ENCODE results near the gene PRR15.
"Not testable (repeated sequence)": the region's sequence is repeated elsewhere in the genome, so short reads cannot be mapped to it uniquely, and the experiment has no call there.

The PRR15 gene, protein sequence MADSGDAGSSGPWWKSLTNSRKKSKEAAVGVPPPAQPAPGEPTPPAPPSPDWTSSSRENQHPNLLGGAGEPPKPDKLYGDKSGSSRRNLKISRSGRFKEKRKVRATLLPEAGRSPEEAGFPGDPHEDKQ
- 0 reads per million in 3 donors for total RNA-seq

DNA sequence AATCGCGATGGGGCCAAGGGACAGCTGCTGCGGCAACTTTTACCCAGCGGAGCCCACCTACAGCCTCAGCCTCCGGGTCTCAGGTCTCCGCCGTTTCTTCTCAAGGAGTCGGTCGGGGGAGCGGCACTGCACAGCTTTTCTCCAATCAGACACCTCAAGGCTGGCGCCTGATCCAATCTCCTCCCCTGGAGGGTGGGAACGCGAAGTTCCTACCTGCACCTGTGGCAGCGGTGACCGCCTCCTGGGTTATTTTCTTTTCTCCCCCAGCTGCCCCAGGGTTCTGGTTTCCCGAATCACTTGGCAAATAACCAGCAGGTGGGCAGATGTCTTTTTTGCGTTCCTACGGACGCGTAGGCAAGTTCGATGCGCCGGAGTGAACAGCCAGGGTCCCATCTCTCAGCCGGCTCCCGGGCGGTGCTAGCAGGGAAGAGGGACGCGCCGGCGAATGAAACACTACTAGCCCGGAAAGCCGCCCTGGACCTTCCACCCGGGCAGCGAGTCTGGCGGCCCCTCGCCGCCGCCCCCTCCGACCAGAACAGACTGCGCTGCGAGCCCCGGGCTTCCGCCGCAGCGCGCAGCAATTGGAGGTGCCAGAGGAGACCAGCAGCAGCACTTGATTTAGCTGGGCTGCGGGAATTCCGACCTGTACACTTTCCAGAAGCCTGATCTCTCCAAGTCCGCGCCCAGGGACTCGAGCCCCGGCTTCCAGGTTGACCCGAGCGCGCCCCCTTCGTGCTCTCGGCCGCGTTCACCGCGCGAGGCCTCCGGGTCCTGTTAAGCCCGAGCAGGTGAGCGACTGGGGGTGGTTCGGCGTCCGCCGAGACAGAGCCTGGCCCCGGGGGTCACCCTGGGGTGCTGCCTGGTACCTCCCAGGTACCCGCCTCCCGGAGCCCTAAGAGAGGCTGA is at the start of gene PRR15:
Gene PRR15 (plus strand): TSS at position 246 of the 906 bp plus-strand sequence. CDS start 2,495 bp downstream, outside the sequence.
- no peaks in the 10 kb centered on the region for H3K36me3 ChIP-seq (ENCODE audit: control insufficient read depth, insufficient read depth, low read length)
- peaks cover 17% of the 10 kb centered on the region for H3K27me3 ChIP-seq (replicated peaks; ENCODE audit: control insufficient read depth, insufficient read depth, low read length, poor library complexity, severe bottlenecking)
- H3K4me1 ChIP-seq (ENCODE audit: control insufficient read depth, insufficient read depth, low read length, poor library complexity, severe bottlenecking) = no peaks in the 10 kb centered on the region
- no peak within 1 kb of the TSS for H3K27ac ChIP-seq (ENCODE audit: insufficient read depth, low read length, poor library complexity, severe bottlenecking)
- H3K4me3 ChIP-seq (ENCODE audit: insufficient read depth, low read depth, low read length, poor library complexity, severe bottlenecking) = no peak within 1 kb of the TSS
- no peaks in the 10 kb centered on the region for H3K9me3 ChIP-seq (ENCODE audit: control insufficient read depth, low read length)
- no peak for DNase-seq

DNA sequence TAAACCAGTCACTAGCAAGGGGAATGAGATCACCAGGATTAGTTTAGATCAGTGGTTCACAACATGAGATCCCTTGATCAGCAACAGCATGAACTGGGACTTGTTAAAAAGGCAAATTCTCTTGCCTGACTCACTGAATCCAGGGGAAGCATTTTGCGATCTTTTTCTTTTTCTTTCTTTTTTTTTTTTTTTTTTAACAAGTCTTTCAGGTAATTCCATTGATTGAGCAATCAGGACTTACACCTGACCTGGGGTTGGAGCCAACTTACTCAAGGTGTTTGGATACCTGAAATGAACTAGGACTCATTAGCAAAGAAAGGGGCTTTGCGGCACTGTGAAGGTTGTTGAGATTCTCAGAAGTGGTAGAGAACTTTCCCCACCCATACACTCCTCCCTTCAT is 47.1 kb upstream of the PRR15 start:
- H3K9me3 ChIP-seq (ENCODE audit: control insufficient read depth, low read length) = no peaks in the 10 kb centered on the region
- H3K36me3 ChIP-seq (ENCODE audit: control insufficient read depth, insufficient read depth, low read length) = no peaks in the 10 kb centered on the region
- H3K4me1 ChIP-seq (ENCODE audit: control insufficient read depth, insufficient read depth, low read length, poor library complexity, severe bottlenecking) = no peaks in the 10 kb centered on the region
- H3K27me3 ChIP-seq (replicated peaks; ENCODE audit: control insufficient read depth, insufficient read depth, low read length, poor library complexity, severe bottlenecking) = no peaks in the 10 kb centered on the region
- DNase-seq = no peak
- H3K27ac ChIP-seq (ENCODE audit: insufficient read depth, low read length, poor library complexity, severe bottlenecking) = no peak overlapping the region
- H3K4me3 ChIP-seq (ENCODE audit: insufficient read depth, low read depth, low read length, poor library complexity, severe bottlenecking) = no peak overlapping the region

DNA sequence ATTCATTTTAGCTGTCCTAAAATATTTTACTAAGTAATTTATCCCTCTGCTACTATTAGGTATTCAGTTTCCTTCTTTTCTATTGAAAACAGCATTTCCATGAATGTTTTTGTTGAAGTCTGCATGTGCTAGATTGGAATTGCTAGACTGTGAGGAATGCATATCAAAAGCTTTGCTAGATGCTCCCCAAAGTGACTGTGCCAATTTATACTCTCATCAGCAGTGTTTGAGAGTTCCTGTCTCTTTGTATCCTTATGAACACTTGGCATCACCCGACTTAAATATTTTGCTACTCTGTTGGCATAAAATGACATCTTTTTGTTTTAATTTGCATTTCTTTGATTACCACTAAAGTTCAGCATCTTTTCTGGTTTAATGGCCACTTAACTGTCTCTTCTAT is 45.0 kb upstream of the PRR15 start:
- H3K9me3 ChIP-seq (ENCODE audit: control insufficient read depth, low read length) = no peaks in the 10 kb centered on the region

DNA sequence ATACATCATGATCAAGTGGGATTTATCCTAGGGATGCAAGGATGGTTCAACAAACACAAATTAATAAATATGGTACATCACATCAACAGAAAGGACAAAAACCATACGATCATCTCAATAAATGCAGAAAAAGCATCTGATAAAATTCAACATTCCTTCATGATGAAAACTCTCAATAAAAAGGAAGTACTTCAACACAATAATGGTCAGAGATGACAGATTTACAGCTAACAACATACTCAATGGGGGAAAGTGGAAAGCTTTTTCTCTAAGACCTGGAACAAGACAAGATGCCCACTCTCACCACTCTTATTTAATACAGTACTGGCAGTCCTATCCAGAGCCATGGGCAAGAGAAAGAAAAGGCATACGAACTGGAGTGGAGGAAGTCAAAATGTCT is 39.9 kb upstream of the PRR15 start:
- DNase-seq = no peak
- no peak overlapping the region for H3K27ac ChIP-seq (ENCODE audit: insufficient read depth, low read length, poor library complexity, severe bottlenecking)
- no peak overlapping the region for H3K4me3 ChIP-seq (ENCODE audit: insufficient read depth, low read depth, low read length, poor library complexity, severe bottlenecking)
- no peaks in the 10 kb centered on the region for H3K4me1 ChIP-seq (ENCODE audit: control insufficient read depth, insufficient read depth, low read length, poor library complexity, severe bottlenecking)
- H3K36me3 ChIP-seq (ENCODE audit: control insufficient read depth, insufficient read depth, low read length) = no peaks in the 10 kb centered on the region
- no peaks in the 10 kb centered on the region for H3K9me3 ChIP-seq (ENCODE audit: control insufficient read depth, low read length)
- no peaks in the 10 kb centered on the region for H3K27me3 ChIP-seq (replicated peaks; ENCODE audit: control insufficient read depth, insufficient read depth, low read length, poor library complexity, severe bottlenecking)

More for the DNA sequence above, 45.0 kb upstream of the PRR15 start:
- Histone ChIP-seq H3K27me3 (replicated peaks; ENCODE audit: control insufficient read depth, insufficient read depth, low read length, poor library complexity, severe bottlenecking) (no peaks in the 10 kb centered on the region), H3K4me1 (ENCODE audit: control insufficient read depth, insufficient read depth, low read length, poor library complexity, severe bottlenecking) (no peaks in the 10 kb centered on the region), H3K4me3 (ENCODE audit: insufficient read depth, low read depth, low read length, poor library complexity, severe bottlenecking) (no peak overlapping the region), H3K27ac (ENCODE audit: insufficient read depth, low read length, poor library complexity, severe bottlenecking) (no peak overlapping the region), H3K36me3 (ENCODE audit: control insufficient read depth, insufficient read depth, low read length) (no peaks in the 10 kb centered on the region)
- DNase-seq = no peak

DNA sequence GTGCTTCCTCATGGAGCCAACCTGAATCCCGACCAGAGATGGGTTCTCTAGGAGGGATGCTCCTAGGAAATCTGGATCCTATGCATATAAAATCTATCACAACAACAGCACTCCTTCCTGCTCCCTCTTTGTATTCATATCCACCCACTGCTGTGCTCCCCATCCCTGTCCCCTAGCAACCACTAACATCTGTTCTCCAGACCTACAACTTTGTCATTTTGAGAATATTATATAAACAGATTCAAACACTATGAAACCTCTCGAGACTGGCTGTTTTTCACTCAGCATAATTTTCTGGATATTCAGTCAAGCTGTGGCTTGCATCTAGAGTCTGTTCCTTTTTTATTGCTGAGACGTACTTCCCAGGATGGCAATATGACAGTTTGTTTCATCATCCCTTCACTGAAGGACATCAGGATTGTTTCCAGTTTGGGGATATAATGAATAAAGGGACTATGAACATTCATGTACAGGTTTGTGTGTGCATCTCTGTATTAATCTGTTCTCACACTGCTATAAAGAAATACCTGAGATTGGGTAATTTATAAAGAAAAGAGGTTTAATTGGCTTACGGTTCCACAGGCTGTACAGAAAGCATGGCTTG is 36.0 kb upstream of the PRR15 start:
- no peaks in the 10 kb centered on the region for H3K9me3 ChIP-seq (ENCODE audit: control insufficient read depth, low read length)
- no peak for DNase-seq
- no peak overlapping the region for H3K4me3 ChIP-seq (ENCODE audit: insufficient read depth, low read depth, low read length, poor library complexity, severe bottlenecking)
- H3K27ac ChIP-seq (ENCODE audit: insufficient read depth, low read length, poor library complexity, severe bottlenecking) = no peak overlapping the region
- no peaks in the 10 kb centered on the region for H3K27me3 ChIP-seq (replicated peaks; ENCODE audit: control insufficient read depth, insufficient read depth, low read length, poor library complexity, severe bottlenecking)
- H3K36me3 ChIP-seq (ENCODE audit: control insufficient read depth, insufficient read depth, low read length) = no peaks in the 10 kb centered on the region
- no peaks in the 10 kb centered on the region for H3K4me1 ChIP-seq (ENCODE audit: control insufficient read depth, insufficient read depth, low read length, poor library complexity, severe bottlenecking)

DNA sequence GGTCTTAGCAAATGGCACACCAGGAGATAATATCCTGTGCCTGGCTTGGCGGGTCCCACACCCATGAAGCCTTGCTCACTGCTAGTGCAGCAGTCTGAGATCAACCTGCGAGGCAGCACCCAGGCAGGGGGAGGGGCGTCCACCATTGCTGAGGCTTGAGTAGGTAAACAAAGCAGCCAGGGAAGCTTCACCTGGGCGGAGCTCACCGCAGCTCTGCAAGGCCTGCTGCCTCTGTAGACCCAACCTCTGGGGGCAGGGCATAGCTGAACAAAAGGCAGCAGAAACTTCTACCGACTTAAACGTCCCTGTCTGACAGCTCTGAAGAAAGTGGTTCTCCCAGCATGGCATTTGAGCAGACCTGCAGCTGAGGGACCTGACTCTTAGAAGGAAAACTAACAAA is 35.1 kb upstream of the PRR15 start:
- DNase-seq; H3K4me3 ChIP-seq (ENCODE audit: insufficient read depth, low read depth, low read length, poor library complexity, severe bottlenecking); H3K9me3 ChIP-seq (ENCODE audit: control insufficient read depth, low read length); H3K36me3 ChIP-seq (ENCODE audit: control insufficient read depth, insufficient read depth, low read length); H3K27me3 ChIP-seq (replicated peaks; ENCODE audit: control insufficient read depth, insufficient read depth, low read length, poor library complexity, severe bottlenecking); H3K4me1 ChIP-seq (ENCODE audit: control insufficient read depth, insufficient read depth, low read length, poor library complexity, severe bottlenecking); H3K27ac ChIP-seq (ENCODE audit: insufficient read depth, low read length, poor library complexity, severe bottlenecking): not testable (repeated sequence)

DNA sequence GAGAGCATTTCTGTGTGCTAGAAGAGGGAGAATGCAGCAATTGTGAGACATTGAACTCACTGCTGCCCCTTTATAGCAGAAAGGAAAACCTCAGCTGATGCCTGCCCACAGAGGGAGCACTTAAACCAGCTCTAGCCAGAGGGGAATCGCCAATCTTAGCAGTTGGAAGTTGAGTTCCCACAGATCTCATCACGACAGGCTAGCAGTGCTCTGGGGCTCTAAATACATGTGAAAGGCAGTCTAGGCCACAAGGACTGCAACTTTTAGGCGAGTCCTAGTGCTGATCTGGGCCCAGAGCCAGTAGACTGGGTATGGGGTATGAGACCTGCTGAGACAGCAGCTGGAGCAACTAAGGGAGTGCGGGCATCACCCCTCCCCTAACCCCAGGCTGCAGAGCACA is 25.2 kb upstream of the PRR15 start:
- Histone ChIP-seq H3K36me3 (ENCODE audit: control insufficient read depth, insufficient read depth, low read length) (no peaks in the 10 kb centered on the region), H3K27ac (ENCODE audit: insufficient read depth, low read length, poor library complexity, severe bottlenecking) (no peak overlapping the region), H3K27me3 (replicated peaks; ENCODE audit: control insufficient read depth, insufficient read depth, low read length, poor library complexity, severe bottlenecking) (no peaks in the 10 kb centered on the region), H3K4me1 (ENCODE audit: control insufficient read depth, insufficient read depth, low read length, poor library complexity, severe bottlenecking) (no peaks in the 10 kb centered on the region), H3K4me3 (ENCODE audit: insufficient read depth, low read depth, low read length, poor library complexity, severe bottlenecking) (no peak overlapping the region), H3K9me3 (ENCODE audit: control insufficient read depth, low read length) (no peaks in the 10 kb centered on the region)
- no peak for DNase-seq

DNA sequence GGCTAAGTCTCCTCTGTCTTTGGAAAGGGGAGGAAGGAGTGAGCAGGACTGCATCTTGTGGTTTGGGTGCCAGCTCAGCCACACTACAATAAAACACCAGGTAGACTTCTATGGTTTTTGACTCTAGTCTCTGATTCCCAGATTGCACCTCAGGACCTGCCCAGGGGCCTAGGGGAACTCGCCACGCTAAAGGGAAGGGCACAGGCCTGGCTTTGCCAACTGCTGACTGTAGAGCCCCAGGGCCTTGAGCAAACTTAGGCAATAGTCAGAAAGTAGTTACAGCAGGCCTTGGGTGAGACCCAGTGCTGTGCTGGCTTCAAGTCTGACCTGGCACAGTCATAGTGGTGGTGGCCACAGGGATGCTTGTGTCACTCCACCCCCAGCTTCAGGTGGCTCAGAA is 24.2 kb upstream of the PRR15 start:
- H3K9me3 ChIP-seq (ENCODE audit: control insufficient read depth, low read length) = no peaks in the 10 kb centered on the region
- no peak overlapping the region for H3K27ac ChIP-seq (ENCODE audit: insufficient read depth, low read length, poor library complexity, severe bottlenecking)
- H3K36me3 ChIP-seq (ENCODE audit: control insufficient read depth, insufficient read depth, low read length) = no peaks in the 10 kb centered on the region
- H3K27me3 ChIP-seq (replicated peaks; ENCODE audit: control insufficient read depth, insufficient read depth, low read length, poor library complexity, severe bottlenecking) = no peaks in the 10 kb centered on the region
- H3K4me3 ChIP-seq (ENCODE audit: insufficient read depth, low read depth, low read length, poor library complexity, severe bottlenecking) = no peak overlapping the region
- no peak for DNase-seq
- H3K4me1 ChIP-seq (ENCODE audit: control insufficient read depth, insufficient read depth, low read length, poor library complexity, severe bottlenecking) = no peaks in the 10 kb centered on the region

DNA sequence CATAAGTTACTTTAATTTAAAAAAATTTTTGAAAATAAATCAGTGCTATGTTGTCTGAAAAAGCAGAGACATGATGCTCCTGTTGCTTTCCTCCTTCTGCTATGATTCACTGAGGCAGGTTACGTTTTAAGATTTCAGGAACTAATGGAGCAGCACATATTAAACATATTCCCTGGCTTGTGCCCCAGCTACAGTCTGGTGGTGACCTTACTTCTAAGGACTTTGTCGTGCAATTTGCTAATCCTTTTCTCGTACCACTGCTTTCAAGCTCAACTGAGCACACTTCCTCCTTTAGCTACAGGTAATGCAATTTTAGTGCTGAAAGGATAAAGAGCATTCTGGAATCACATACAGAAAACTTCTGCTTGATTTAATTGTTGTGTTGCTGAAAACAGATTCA is 16.2 kb upstream of the PRR15 start:
- DNase-seq = no peak
- H3K27ac ChIP-seq (ENCODE audit: insufficient read depth, low read length, poor library complexity, severe bottlenecking) = no peak overlapping the region

DNA sequence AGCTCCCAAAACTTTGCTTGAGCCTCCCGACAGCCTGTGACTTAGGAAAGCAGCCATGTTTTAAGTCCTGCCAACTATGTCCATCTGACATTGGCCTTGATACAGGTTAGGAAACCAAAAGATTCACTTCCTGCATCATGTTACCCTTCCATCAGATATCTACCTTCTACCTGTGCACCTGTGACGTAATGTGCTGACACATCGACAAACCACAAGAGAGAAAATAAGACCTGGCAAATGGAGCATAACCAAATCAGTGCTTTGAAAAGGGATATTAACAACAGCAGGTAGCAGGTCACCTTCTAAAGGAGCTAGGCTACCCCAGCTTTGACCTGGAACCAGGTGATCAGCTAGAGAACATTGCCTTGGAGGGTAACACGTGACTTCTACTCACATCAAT is 14.8 kb upstream of the PRR15 start:
- Histone ChIP-seq H3K27ac (ENCODE audit: insufficient read depth, low read length, poor library complexity, severe bottlenecking) (no peak overlapping the region), H3K36me3 (ENCODE audit: control insufficient read depth, insufficient read depth, low read length) (no peaks in the 10 kb centered on the region), H3K4me1 (ENCODE audit: control insufficient read depth, insufficient read depth, low read length, poor library complexity, severe bottlenecking) (no peaks in the 10 kb centered on the region), H3K27me3 (replicated peaks; ENCODE audit: control insufficient read depth, insufficient read depth, low read length, poor library complexity, severe bottlenecking) (no peaks in the 10 kb centered on the region), H3K4me3 (ENCODE audit: insufficient read depth, low read depth, low read length, poor library complexity, severe bottlenecking) (no peak overlapping the region), H3K9me3 (ENCODE audit: control insufficient read depth, low read length) (no peaks in the 10 kb centered on the region)
- no peak for DNase-seq

More for the DNA sequence above, 16.2 kb upstream of the PRR15 start:
- Histone ChIP-seq H3K4me3 (ENCODE audit: insufficient read depth, low read depth, low read length, poor library complexity, severe bottlenecking) (no peak overlapping the region), H3K9me3 (ENCODE audit: control insufficient read depth, low read length) (no peaks in the 10 kb centered on the region), H3K27me3 (replicated peaks; ENCODE audit: control insufficient read depth, insufficient read depth, low read length, poor library complexity, severe bottlenecking) (no peaks in the 10 kb centered on the region), H3K4me1 (ENCODE audit: control insufficient read depth, insufficient read depth, low read length, poor library complexity, severe bottlenecking) (no peaks in the 10 kb centered on the region), H3K36me3 (ENCODE audit: control insufficient read depth, insufficient read depth, low read length) (no peaks in the 10 kb centered on the region)
